Breast epithelium (tissue), 3 donors: ENCODE results near the gene MUC5AC.
"Not testable (repeated sequence)": the region's sequence is repeated elsewhere in the genome, so short reads cannot be mapped to it uniquely, and the experiment has no call there.

Source experiments
- CTCF ChIP-seq, 3 donors: fragments of 450-650 bp; IDR thresholded peaks; one replicate each; pipeline ENCODE4 v1.5.1; 2016 to 2017; ENCODE audit warnings: antibody characterized with exemption in 3 of 3, mild to moderate bottlenecking in 3 of 3, moderate library complexity in 3 of 3
- POLR2A ChIP-seq: fragments of 450-650 bp; IDR thresholded peaks from one replicate; pipeline ENCODE4 v1.6.1; 2016; ENCODE audit warnings: antibody characterized with exemption, mild to moderate bottlenecking, moderate library complexity

DNA sequence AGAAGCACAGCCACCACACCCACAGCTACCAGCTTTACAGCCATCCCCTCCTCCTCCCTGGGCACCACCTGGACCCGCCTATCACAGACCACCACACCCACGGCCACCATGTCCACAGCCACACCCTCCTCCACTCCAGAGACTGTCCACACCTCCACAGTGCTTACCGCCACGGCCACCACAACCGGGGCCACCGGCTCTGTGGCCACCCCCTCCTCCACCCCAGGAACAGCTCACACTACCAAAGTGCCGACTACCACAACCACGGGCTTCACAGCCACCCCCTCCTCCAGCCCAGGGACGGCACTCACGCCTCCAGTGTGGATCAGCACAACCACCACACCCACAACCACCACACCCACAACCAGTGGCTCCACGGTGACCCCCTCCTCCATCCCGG lies 92.7 kb downstream of the MUC5AC start:
- TF ChIP-seq CTCF (IDR thresholded peaks at IDR 0.05); POLR2A: not testable (repeated sequence)
